ENCODE measurements around the gene AGBL1. TPM values are rescaled to one million over a fixed set of nuclear protein-coding genes. Genes with fewer than 3 reads are reported as not detected.

Gene AGBL1
- polyA plus RNA-seq, 1 donor (not counting 4 experiments of a cell fraction or from before 2014, with no cell fraction given) = not detected

DNA sequence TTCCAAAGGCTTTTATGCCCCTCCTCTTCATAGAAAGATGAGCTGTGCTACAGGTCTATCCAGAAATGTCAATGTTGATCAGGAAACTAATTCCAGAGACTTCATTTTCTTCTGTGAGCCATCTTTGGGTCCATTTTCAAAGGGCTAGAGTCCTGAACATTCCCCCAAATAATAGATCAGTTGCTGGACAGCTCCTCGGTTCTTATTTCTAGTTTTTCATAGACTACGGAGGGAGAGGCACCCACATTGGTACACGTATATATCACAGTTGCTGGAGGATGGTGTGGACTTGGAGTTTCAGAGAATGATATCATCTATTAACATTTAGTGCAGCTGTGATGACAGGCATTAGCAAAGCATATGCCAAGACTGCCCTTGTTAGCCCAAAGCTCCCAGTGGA is 59.1 kb downstream of the AGBL1 start:
- H3K27me3 ChIP-seq (ENCODE audit: control insufficient read depth, extremely low read depth, insufficient read depth, low read length) = no peaks in the 10 kb centered on the region
- no peak overlapping the region for H3K4me3 ChIP-seq (ENCODE audit: control insufficient read depth in 2 of 3, extremely low read depth in 1 of 3, insufficient read depth in 2 of 3, low read depth in 1 of 3, low read length in 3 of 3)
- no peaks in the 10 kb centered on the region for H3K79me2 ChIP-seq (ENCODE audit: control insufficient read depth, insufficient read depth, low read length)
- H3K9me1 ChIP-seq (ENCODE audit: control insufficient read depth, extremely low read depth, insufficient read depth, low read length) = no peaks in the 10 kb centered on the region
- no peak overlapping the region for H3K9ac ChIP-seq (ENCODE audit: control insufficient read depth, extremely low read depth, insufficient read depth, low read length)
- no peak overlapping the region for H3K27ac ChIP-seq (ENCODE audit: control insufficient read depth, insufficient read depth, low read length)
- no peaks in the 10 kb centered on the region for H3K4me1 ChIP-seq (ENCODE audit: control insufficient read depth, extremely low read depth, insufficient read depth, low read length)
- no peak for FAIRE-seq
- no peak for DNase-seq (ENCODE audit: low read depth, low spot score)
- H4K20me1 ChIP-seq (ENCODE audit: control insufficient read depth, extremely low read depth, insufficient read depth, low read length) = no peaks in the 10 kb centered on the region
- H3K9me3 ChIP-seq (ENCODE audit: control insufficient read depth, low read depth, low read length) = peaks cover 2% of the 10 kb centered on the region
- H2AFZ ChIP-seq (ENCODE audit: control insufficient read depth, low read length) = no peak overlapping the region
- dilution Hi-C loops (cut with MboI; ENCODE audit: extremely low pct_ligation_motif_present, low sequenced_read_pairs) = no loop called here
- H3K4me2 ChIP-seq (ENCODE audit: control insufficient read depth, extremely low read depth, insufficient read depth, low read depth, low read length) = no peak overlapping the region
- H3K36me3 ChIP-seq (ENCODE audit: control insufficient read depth in 2 of 2, extremely low read depth in 1 of 2, insufficient read depth in 2 of 2, low read length in 2 of 2) = no peaks in the 10 kb centered on the region
- TF ChIP-seq, protein P1, sequence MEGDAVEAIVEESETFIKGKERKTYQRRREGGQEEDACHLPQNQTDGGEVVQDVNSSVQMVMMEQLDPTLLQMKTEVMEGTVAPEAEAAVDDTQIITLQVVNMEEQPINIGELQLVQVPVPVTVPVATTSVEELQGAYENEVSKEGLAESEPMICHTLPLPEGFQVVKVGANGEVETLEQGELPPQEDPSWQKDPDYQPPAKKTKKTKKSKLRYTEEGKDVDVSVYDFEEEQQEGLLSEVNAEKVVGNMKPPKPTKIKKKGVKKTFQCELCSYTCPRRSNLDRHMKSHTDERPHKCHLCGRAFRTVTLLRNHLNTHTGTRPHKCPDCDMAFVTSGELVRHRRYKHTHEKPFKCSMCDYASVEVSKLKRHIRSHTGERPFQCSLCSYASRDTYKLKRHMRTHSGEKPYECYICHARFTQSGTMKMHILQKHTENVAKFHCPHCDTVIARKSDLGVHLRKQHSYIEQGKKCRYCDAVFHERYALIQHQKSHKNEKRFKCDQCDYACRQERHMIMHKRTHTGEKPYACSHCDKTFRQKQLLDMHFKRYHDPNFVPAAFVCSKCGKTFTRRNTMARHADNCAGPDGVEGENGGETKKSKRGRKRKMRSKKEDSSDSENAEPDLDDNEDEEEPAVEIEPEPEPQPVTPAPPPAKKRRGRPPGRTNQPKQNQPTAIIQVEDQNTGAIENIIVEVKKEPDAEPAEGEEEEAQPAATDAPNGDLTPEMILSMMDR (optimal IDR thresholded peaks at IDR 0.05 in 1 of 3, IDR thresholded peaks at IDR 0.05 in 1 of 3, conservative IDR thresholded peaks at IDR 0.05 in 1 of 3; ENCODE audit: extremely low read depth in 1 of 3, insufficient read depth in 2 of 3, low read length in 3 of 3) = no peak
- no peak for TF ChIP-seq EZH2 (IDR thresholded peaks at IDR 0.05; ENCODE audit: low read length)

DNA sequence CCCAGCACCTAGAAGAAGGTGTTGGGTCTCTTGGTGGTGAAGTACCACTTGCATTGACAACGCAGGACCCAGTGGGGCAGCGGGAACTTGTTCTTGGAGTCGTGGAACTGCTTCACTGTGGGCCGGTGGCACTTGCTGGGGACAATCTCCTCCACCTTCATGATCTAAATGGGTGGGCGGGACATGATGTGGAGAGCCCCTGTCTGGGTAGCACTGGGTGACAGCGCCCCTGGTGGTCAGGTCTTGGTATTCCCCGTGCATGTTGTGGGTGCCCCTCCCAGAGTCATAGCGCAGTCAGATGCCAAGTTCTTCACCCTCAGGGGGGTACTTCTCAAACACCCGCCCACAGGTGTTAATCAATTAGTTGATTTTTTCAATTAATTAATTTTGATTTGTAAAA is 60.2 kb downstream of the AGBL1 start:
- Histone ChIP-seq H3K9me1 (ENCODE audit: control insufficient read depth, extremely low read depth, insufficient read depth, low read length) (no peaks in the 10 kb centered on the region), H3K4me1 (ENCODE audit: control insufficient read depth, extremely low read depth, insufficient read depth, low read length) (no peaks in the 10 kb centered on the region), H3K36me3 (ENCODE audit: control insufficient read depth in 2 of 2, extremely low read depth in 1 of 2, insufficient read depth in 2 of 2, low read length in 2 of 2) (no peaks in the 10 kb centered on the region), H2AFZ (ENCODE audit: control insufficient read depth, low read length) (no peak overlapping the region), H3K79me2 (ENCODE audit: control insufficient read depth, insufficient read depth, low read length) (no peaks in the 10 kb centered on the region), H3K4me3 (ENCODE audit: control insufficient read depth in 2 of 3, extremely low read depth in 1 of 3, insufficient read depth in 2 of 3, low read depth in 1 of 3, low read length in 3 of 3) (no peak overlapping the region), H3K4me2 (ENCODE audit: control insufficient read depth, extremely low read depth, insufficient read depth, low read depth, low read length) (no peak overlapping the region), H3K9ac (ENCODE audit: control insufficient read depth, extremely low read depth, insufficient read depth, low read length) (no peak overlapping the region), H3K27ac (ENCODE audit: control insufficient read depth, insufficient read depth, low read length) (no peak overlapping the region), H4K20me1 (ENCODE audit: control insufficient read depth, extremely low read depth, insufficient read depth, low read length) (no peaks in the 10 kb centered on the region), H3K9me3 (ENCODE audit: control insufficient read depth, low read depth, low read length) (peaks cover 2% of the 10 kb centered on the region), H3K27me3 (ENCODE audit: control insufficient read depth, extremely low read depth, insufficient read depth, low read length) (no peaks in the 10 kb centered on the region)
- no peak for DNase-seq (ENCODE audit: low read depth, low spot score)
- dilution Hi-C loops (cut with MboI; ENCODE audit: extremely low pct_ligation_motif_present, low sequenced_read_pairs) = no loop called here
- no peak for FAIRE-seq
- TF ChIP-seq, protein P1 (optimal IDR thresholded peaks at IDR 0.05 in 1 of 3, IDR thresholded peaks at IDR 0.05 in 1 of 3, conservative IDR thresholded peaks at IDR 0.05 in 1 of 3; ENCODE audit: extremely low read depth in 1 of 3, insufficient read depth in 2 of 3, low read length in 3 of 3) = peak in 2 of 3 experiments; percentile 2 to 22
- no peak for TF ChIP-seq EZH2 (IDR thresholded peaks at IDR 0.05; ENCODE audit: low read length)
